GM19463 (cell line): ENCODE results near the gene FNDC8.
"Not testable (repeated sequence)": the region's sequence is repeated elsewhere in the genome, so short reads cannot be mapped to it uniquely, and the experiment has no call there.

Experiments
- ATAC-seq: cut with Tn5 transposase; IDR thresholded peaks from one replicate; pipeline ENCODE4 v1.9.1; 2021; ENCODE audit warnings: mild to moderate bottlenecking, moderate library complexity; ENCODE audit not compliant: unreplicated experiment

The FNDC8 gene

GRCh38 chr17:35094902-35095301 lies 26.5 kb upstream of the FNDC8 start:
- no peak for ATAC-seq

GRCh38 chr17:35095741-35096140 lies 25.7 kb upstream of the FNDC8 start:
- ATAC-seq = no peak

GRCh38 chr17:35097776-35098175 lies 23.6 kb upstream of the FNDC8 start:
- no peak for ATAC-seq

GRCh38 chr17:35099908-35100307 lies 21.5 kb upstream of the FNDC8 start:
- no peak for ATAC-seq

GRCh38 chr17:35101036-35101435 lies 20.4 kb upstream of the FNDC8 start:
- ATAC-seq = no peak

- ATAC-seq = no peak
Measured at GRCh38 chr17:35101725-35102124, 19.7 kb upstream of the FNDC8 start.

- ATAC-seq = no peak
Measured at GRCh38 chr17:35103271-35103670, 18.1 kb upstream of the FNDC8 start.

GRCh38 chr17:35104844-35105450 lies 16.5 kb upstream of the FNDC8 start:
- ATAC-seq = no peak

GRCh38 chr17:35110791-35111190 lies 10.6 kb upstream of the FNDC8 start:
- not testable (repeated sequence) for ATAC-seq

GRCh38 chr17:35116845-35117244 lies 4.6 kb upstream of the FNDC8 start:
- ATAC-seq = no peak

GRCh38 chr17:35117984-35118383 lies 3.4 kb upstream of the FNDC8 start:
- ATAC-seq = no peak

- ATAC-seq = peak; percentile 78
Measured at GRCh38 chr17:35119370-35120165, 1.8 kb upstream of the FNDC8 start, which contains the start of gene RAD51D. RAD51D (minus strand) TSS chr17:35119860; CDS start chr17:35119613, 247 bp downstream.

GRCh38 chr17:35127751-35128514 lies 6.5 kb downstream of the FNDC8 start:
- ATAC-seq = no peak

GRCh38 chr17:35129154-35129972 lies 7.9 kb downstream of the FNDC8 start:
- ATAC-seq = no peak

GRCh38 chr17:35129973-35130351 lies 8.5 kb downstream of the FNDC8 start:
- ATAC-seq = no peak

- no peak for ATAC-seq
Measured at GRCh38 chr17:35130392-35130791, 9.0 kb downstream of the FNDC8 start.

- no peak for ATAC-seq
Measured at GRCh38 chr17:35132099-35132498, 10.7 kb downstream of the FNDC8 start.

GRCh38 chr17:35132816-35133550 lies 11.6 kb downstream of the FNDC8 start:
- no peak for ATAC-seq

- no peak for ATAC-seq
Measured at GRCh38 chr17:35135322-35135721, 13.9 kb downstream of the FNDC8 start.

GRCh38 chr17:35138218-35138617 lies 16.8 kb downstream of the FNDC8 start:
- ATAC-seq = no peak
